GM18498 (cell line): Measurements from ENCODE around the gene SEMA3E.

Experiments
- ATAC-seq: cut with Tn5 transposase; IDR thresholded peaks from one replicate; pipeline ENCODE4 v1.9.1; 2021; ENCODE audit warnings: mild to moderate bottlenecking, moderate library complexity; ENCODE audit not compliant: unreplicated experiment

SEMA3E gene

GRCh38 chr7:83643012-83643411 is 5.9 kb downstream of the SEMA3E start:
- no peak for ATAC-seq

- ATAC-seq = no peak
Observed at GRCh38 chr7:83640731-83641537, 8.0 kb downstream of the SEMA3E start.

GRCh38 chr7:83640240-83640639 is 8.7 kb downstream of the SEMA3E start:
- no peak for ATAC-seq

- ATAC-seq = no peak
Observed at GRCh38 chr7:83633516-83633915, 15.4 kb downstream of the SEMA3E start.

GRCh38 chr7:83629117-83629880 is 19.6 kb downstream of the SEMA3E start:
- no peak for ATAC-seq

GRCh38 chr7:83617858-83618257 is 31.1 kb downstream of the SEMA3E start:
- no peak for ATAC-seq

- no peak for ATAC-seq
Observed at GRCh38 chr7:83614112-83614511, 34.8 kb downstream of the SEMA3E start.

GRCh38 chr7:83613232-83613631 is 35.7 kb downstream of the SEMA3E start:
- no peak for ATAC-seq

GRCh38 chr7:83611776-83612175 is 37.2 kb downstream of the SEMA3E start:
- ATAC-seq = no peak

GRCh38 chr7:83610649-83611304 is 38.2 kb downstream of the SEMA3E start:
- ATAC-seq = no peak

GRCh38 chr7:83608716-83609115 is 40.2 kb downstream of the SEMA3E start:
- no peak for ATAC-seq

GRCh38 chr7:83603649-83604048 is 45.3 kb downstream of the SEMA3E start:
- no peak for ATAC-seq

GRCh38 chr7:83599131-83599530 is 49.8 kb downstream of the SEMA3E start:
- ATAC-seq = no peak

- ATAC-seq = no peak
Observed at GRCh38 chr7:83593921-83594475, 54.9 kb downstream of the SEMA3E start.

GRCh38 chr7:83588602-83589240 is 60.2 kb downstream of the SEMA3E start:
- ATAC-seq = no peak

GRCh38 chr7:83586281-83586680 is 62.7 kb downstream of the SEMA3E start:
- no peak for ATAC-seq

GRCh38 chr7:83581667-83582435 is 67.1 kb downstream of the SEMA3E start:
- ATAC-seq = no peak

GRCh38 chr7:83579740-83580139 is 69.2 kb downstream of the SEMA3E start:
- ATAC-seq = no peak

- no peak for ATAC-seq
Observed at GRCh38 chr7:83575436-83575835, 73.5 kb downstream of the SEMA3E start.

- ATAC-seq = no peak
Observed at GRCh38 chr7:83574616-83575015, 74.3 kb downstream of the SEMA3E start.
